AG09319 (cell line): ENCODE results near the gene EFNA3.

ENCODE experiments used
- DNase-seq: peaks from one replicate; pipeline ENCODE4 v3.0.0-alpha.2; 2010; ENCODE audit warnings: low read depth; ENCODE audit errors: extremely low read depth
- CTCF ChIP-seq: IDR thresholded peaks from 2 replicates; pipeline ENCODE4 v1.5.1; 2011; ENCODE audit warnings: low read depth, mild to moderate bottlenecking, inconsistent platforms, low read length, moderate library complexity

The EFNA3 gene

GRCh38 chr1:155048449-155049334 lies 29.9 kb upstream of the EFNA3 start:
- DNase-seq = no peak
- no peak for TF ChIP-seq CTCF

GRCh38 chr1:155049651-155050559 lies 28.7 kb upstream of the EFNA3 start:
- no peak for TF ChIP-seq CTCF
- no peak for DNase-seq

GRCh38 chr1:155050560-155051341 lies 27.9 kb upstream of the EFNA3 start, which contains the start of gene ADAM15:
TSS of gene ADAM15 (plus strand) at chr1:155051316. CDS start at chr1:155051387, 71 bp downstream.
- peak; percentile 19 for DNase-seq
- TF ChIP-seq CTCF = peak; percentile 89

- TF ChIP-seq CTCF = no peak
- no peak for DNase-seq
Observed at GRCh38 chr1:155051342-155051776, 27.3 kb upstream of the EFNA3 start.

GRCh38 chr1:155051777-155052398 lies 26.7 kb upstream of the EFNA3 start:
- TF ChIP-seq CTCF = no peak
- DNase-seq = no peak

- peak; percentile 35 for TF ChIP-seq CTCF
- DNase-seq = no peak
Observed at GRCh38 chr1:155052439-155053395, 25.9 kb upstream of the EFNA3 start.
